Lower leg skin (tissue), 4 donors: ENCODE data around the gene COL27A1. TPM values are rescaled to one million over a fixed set of nuclear protein-coding genes. Genes with fewer than 3 reads are reported as not detected.

Source experiments
- DNase-seq, 2 donors: peaks; one replicate each; pipeline ENCODE4 v3.0.0-alpha.2; 2019; ENCODE audit warnings: low spot score in 2 of 2
- H3K4me3 ChIP-seq: fragments of 200-600 bp; sonication (generic); 2 replicates; pipeline ENCODE4 v1.5.1; 2017; ENCODE audit warnings: mild to moderate bottlenecking, low read depth; ENCODE audit not compliant: poor library complexity, severe bottlenecking
- POLR2A ChIP-seq, 2 donors: fragments of 450-650 bp; IDR thresholded peaks; one replicate each; pipeline ENCODE4 v1.6.1; 2016 to 2017; ENCODE audit warnings: antibody characterized with exemption in 2 of 2, mild to moderate bottlenecking in 1 of 2, moderate library complexity in 1 of 2
- whole genome bisulfite sequencing, 2 donors: methylation state at CpG; one replicate each; pipeline ENCODE4 v1.1.5; 2018; 5-methylcytosine and 5-hydroxymethylcytosine counted together
- intact Hi-C: fragments of 100-400 bp; cut with DNase I; formaldehyde crosslinking; loops from one replicate; pipeline ENCODE4 v1.15.0; 2023; ENCODE audit warnings: low total_unique reads
- total RNA-seq, 4 donors: library from RNA; depleted of rRNA; stranded (reverse); fragments of >200 nt; gene quantifications; one replicate each; pipeline ENCODE4 v1.1.0, GENCODE V29; 2016
- TF ChIP-seq, protein P1 (sequence below), 3 donors: fragments of 450-650 bp; IDR thresholded peaks; one replicate each; pipeline ENCODE4 v1.5.1; 2016; ENCODE audit warnings: antibody characterized with exemption in 3 of 3, mild to moderate bottlenecking in 3 of 3, moderate library complexity in 2 of 3

The COL27A1 gene
- total RNA-seq, 4 donors from 2014 or later = 9.4 to 16.1 (median 12.3) TPM

DNA sequence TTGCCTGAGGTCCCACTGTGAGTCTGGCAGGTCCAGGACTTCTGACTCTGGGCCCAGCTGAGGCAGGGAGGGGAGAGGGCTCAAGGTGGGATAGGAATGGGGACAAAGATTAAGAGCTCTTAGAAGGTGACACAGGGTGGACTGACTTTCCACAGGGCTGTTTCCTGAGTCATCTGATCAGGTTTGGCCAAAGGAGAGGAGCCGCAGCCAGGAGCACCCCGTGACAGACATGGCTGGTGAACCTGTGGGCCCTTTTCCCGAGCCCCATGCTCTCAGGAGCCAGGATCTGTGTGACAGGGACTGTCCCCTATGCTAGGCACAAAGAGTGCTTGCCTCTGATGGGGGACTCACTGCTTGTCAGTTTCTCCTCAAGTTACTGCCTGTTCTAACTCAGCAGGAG is 37.8 kb downstream of the COL27A1 start:
- 90 to 91% methylated on average over 3 of the region's 3 CpGs for WGBS, 2 donors
- DNase-seq = no peak
- intact Hi-C loops = no loop called here

DNA sequence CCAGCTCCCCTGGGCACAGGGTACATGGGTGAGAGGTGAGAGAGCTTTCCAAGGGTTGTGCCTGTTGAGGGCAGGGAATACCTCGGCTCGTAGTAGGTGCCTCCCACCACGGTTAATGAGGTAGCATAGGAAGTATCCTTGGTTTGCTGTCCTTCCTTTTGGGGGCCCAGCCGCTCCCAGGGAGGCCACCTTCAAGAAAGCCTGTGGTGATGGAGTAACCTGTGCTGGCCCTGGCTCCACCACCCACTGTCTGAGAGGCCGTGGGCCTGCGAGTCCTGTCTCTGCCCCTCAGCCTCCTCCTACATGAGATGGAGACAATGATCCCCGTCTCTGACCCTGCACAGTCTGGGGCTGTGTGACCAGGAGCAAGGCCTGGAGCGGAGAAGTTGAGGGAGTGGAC is 40.8 kb downstream of the COL27A1 start:
- DNase-seq = no peak
- intact Hi-C loops = no loop called here
- TF ChIP-seq, protein P1, sequence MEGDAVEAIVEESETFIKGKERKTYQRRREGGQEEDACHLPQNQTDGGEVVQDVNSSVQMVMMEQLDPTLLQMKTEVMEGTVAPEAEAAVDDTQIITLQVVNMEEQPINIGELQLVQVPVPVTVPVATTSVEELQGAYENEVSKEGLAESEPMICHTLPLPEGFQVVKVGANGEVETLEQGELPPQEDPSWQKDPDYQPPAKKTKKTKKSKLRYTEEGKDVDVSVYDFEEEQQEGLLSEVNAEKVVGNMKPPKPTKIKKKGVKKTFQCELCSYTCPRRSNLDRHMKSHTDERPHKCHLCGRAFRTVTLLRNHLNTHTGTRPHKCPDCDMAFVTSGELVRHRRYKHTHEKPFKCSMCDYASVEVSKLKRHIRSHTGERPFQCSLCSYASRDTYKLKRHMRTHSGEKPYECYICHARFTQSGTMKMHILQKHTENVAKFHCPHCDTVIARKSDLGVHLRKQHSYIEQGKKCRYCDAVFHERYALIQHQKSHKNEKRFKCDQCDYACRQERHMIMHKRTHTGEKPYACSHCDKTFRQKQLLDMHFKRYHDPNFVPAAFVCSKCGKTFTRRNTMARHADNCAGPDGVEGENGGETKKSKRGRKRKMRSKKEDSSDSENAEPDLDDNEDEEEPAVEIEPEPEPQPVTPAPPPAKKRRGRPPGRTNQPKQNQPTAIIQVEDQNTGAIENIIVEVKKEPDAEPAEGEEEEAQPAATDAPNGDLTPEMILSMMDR (IDR thresholded peaks at IDR 0.05) = no peak
- TF ChIP-seq POLR2A (IDR thresholded peaks at IDR 0.05) = no peak
- no peak overlapping the region for H3K4me3 ChIP-seq
- 96 to 97% methylated on average over 8 of the region's 8 CpGs for WGBS, 2 donors

More for the DNA sequence above, 37.8 kb downstream of the COL27A1 start:
- no peak for TF ChIP-seq POLR2A (IDR thresholded peaks at IDR 0.05)
- TF ChIP-seq, protein P1 (IDR thresholded peaks at IDR 0.05) = no peak
- no peak overlapping the region for H3K4me3 ChIP-seq

DNA sequence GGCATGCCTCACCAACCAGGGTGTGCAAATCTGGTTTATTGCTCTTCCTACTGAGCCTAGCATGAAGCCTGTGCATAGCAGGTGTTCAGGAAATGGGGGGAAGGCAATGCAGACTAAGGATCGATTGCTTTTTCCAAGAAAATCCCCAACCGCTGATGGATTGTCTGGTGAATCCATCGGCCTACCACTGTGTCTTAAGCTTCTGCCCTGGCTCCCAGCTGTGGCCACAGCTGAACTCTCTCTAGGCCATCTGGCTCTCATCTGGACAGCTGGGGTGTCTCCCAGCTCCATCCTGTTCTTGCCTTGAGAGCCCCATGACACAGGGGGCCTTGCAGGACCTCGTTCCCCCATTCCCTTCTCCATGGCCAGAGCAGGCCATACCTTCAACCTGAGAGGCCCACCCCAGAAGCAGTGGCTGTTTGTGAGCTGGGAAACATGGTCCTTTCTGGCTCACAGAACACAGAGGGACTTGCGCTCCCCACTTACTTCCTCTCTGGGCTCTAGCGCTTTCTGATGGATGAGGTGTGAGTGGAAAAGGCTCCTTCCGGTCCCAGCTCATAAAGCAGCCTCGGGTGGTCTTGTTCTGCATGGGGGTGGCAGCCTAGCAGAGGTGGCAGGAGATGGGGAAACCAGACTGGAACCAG is 41.8 kb downstream of the COL27A1 start:
- no peak overlapping the region for H3K4me3 ChIP-seq
- no peak for DNase-seq
- TF ChIP-seq, protein P1 (IDR thresholded peaks at IDR 0.05) = no peak
- no peak for TF ChIP-seq POLR2A (IDR thresholded peaks at IDR 0.05)
- intact Hi-C loops = no loop called here
- WGBS, 2 donors = 78 to 85% methylated on average over 8 of the region's 8 CpGs

DNA sequence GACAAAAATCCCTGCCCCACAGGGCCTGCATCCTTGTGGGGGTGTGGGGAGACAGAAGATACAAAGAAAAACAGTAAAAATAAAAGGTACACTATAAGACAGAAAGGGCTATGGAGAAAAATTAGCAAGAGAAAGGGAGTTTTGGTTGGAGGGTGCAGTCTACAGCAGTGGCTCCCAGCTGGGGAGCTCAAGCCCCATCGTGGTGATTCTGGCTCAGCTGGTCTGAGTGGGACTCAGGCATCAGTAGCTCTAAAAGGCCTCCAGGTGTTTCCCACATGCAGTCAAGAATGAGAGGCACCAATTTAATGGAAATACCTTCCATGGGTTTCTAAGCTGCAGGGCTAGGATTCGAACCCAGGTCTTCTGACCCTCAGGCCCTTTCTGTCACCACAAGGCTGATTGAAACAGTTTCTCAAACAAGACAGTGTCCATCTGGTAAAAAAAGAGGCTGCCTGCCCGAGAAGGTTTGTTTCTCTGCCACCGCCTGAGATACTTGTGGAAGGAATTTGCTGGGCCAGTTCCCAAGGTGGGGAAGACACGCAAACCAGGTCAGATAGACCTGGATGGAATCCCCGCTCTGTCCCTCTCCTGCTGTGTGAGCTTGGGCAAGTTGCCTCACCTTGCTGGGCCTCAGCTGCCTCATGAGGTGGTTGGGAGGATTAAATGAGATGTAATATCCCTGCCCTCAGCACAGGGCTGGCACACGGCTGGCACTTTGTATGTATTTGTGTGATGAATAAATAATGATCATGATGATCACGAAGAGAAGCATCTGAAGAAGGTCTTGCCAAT is 43.1 kb downstream of the COL27A1 start:
- no peak overlapping the region for H3K4me3 ChIP-seq
- 73 to 76% methylated on average over 8 of the region's 8 CpGs for WGBS, 2 donors
- DNase-seq = no peak
- intact Hi-C loops = no loop called here
- TF ChIP-seq, protein P1 (IDR thresholded peaks at IDR 0.05) = no peak
- no peak for TF ChIP-seq POLR2A (IDR thresholded peaks at IDR 0.05)

DNA sequence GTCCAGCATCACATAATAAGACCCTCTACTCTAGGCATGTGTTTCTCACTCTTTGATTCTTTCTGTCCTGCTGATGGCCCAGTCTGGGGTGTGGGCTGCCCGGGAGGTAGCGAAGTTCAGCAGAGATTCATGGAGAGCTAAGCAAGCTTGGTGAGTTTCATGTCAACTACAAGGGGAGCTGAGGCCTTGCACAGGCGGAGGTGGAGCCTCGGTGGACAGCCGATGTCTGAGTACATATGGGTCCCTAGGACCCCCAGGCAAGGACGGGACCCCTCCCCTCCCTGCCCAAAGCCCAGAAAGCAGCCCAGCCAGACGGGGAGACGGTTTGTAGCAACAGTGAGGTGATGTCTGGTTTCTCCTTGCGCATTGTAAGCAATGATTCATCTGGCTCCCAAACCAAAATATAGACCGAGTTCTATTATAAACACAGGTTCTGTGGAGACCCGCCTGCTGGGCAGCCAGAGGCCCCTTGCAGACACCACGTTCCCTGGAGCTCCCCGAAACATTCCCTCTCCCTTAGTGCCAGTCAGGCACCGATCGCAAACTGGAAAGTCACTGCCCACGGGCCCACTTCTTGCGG is 45.5 kb downstream of the COL27A1 start:
- 81 to 91% methylated on average over 17 of the region's 17 CpGs for WGBS, 2 donors
- DNase-seq = no peak
- H3K4me3 ChIP-seq = no peak overlapping the region
- intact Hi-C loops = no loop called here
- no peak for TF ChIP-seq POLR2A (IDR thresholded peaks at IDR 0.05)

DNA sequence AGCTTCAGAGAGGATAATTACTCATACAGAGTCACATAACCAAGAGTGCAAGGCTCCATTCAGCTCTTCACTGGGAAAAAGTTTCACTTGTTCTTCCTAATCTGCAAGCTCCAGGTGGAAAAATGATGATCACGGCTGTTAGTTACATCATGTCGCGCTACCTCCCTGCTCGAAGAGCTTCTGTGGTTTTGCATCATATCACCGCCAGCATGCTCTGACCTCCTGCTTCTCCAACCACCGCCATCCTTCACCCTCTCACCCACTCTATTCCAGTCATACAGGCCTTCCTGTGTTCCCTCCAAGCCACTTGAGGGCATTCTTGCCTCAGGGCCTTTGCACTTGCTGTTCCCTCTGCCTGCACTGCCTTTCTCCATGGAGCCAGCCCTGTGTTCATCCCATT is 47.1 kb downstream of the COL27A1 start:
- intact Hi-C loops = no loop called here
- TF ChIP-seq, protein P1 (IDR thresholded peaks at IDR 0.05) = no peak
- no peak for TF ChIP-seq POLR2A (IDR thresholded peaks at IDR 0.05)
- no peak for DNase-seq
- 76 to 85% methylated on average over 6 of the region's 6 CpGs for WGBS, 2 donors
- H3K4me3 ChIP-seq = no peak overlapping the region
